ENCODE results near the gene NKD2.

The NKD2 gene

DNA sequence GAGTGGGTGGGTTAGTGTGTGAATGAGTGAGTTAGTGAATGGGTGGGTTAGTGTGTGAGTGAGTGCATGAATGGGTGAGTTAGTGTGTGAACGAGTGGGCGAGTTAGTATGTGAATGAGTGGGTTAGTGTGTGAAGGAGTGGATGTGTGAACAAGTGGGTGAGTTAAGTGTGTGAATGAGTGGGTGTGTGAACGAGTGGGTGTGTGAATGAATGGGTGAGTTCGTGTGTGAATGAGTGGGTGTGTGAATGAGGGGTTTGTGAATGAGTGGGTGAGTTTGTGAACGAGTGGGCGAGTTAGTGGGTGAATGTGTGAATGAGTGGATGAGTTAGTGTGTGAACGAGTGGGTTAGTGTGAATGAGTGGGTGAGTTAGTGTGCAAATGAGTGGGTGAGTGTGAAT is 34.0 kb downstream of the NKD2 start:
- DNase-seq (ENCODE audit: low spot score) = no peak

DNA sequence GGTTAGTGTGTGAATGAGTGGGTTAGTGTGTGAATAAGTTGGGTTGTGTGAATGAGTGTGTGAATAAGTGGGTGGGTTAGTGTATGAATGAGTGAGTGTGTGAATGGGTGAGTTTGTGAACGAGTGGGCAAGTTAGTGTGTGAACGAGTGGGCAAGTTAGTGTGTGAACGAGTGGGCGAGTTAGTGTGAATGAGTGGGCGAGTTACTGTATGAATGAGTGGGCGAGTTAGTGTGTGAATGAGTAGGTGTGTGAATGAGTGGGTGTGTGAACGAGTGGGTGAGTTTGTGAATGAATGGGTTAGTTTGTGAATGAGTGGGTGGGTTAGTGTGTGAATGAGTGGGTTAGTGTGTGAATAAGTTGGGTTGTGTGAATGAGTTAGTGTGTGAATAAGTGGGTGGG is 34.7 kb downstream of the NKD2 start:
- no peak for DNase-seq (ENCODE audit: low spot score)

- DNase-seq (ENCODE audit: low spot score) = no peak
These were observed 35.5 kb downstream of the NKD2 start for GRCh38 chr5:1044117-1044516.

DNA sequence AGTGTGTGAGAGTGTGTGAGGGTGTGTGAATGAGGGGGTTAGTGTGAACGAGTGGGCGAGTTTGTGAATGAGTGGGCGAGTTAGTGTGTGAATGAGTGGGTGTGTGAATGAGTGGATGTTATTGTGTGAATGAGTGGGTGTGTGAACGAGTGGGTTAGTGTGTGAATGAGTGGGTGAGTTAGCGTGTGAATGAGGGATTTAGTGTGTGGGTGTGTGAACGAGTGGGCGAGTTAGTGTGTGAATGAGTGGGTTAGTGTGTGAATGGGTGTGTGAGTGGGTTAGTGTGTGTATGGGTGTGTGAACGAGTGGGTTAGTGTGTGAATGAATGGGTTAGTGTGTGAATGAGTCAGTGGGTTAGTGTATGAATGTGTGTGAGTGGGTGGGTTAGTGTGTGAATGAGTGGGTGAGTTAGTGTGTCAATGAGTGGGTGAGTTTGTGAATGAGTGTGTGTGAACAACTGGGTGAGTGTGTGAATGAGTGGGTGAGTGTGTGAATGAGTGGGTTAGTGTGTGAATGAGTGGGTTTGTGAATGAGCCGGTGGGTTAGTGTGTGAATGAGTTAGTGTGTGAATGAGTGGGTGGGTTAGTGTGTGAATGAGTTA is 37.5 kb downstream of the NKD2 start:
- DNase-seq (ENCODE audit: low spot score) = no peak

- no peak for DNase-seq (ENCODE audit: low spot score)
These were observed 38.8 kb downstream of the NKD2 start for GRCh38 chr5:1047332-1047965.

GRCh38 chr5:1048162-1048721 is 39.6 kb downstream of the NKD2 start:
- DNase-seq (ENCODE audit: low spot score) = no peak

GRCh38 chr5:1048861-1049838 is 40.5 kb downstream of the NKD2 start:
- DNase-seq (ENCODE audit: low spot score) = no peak

DNA sequence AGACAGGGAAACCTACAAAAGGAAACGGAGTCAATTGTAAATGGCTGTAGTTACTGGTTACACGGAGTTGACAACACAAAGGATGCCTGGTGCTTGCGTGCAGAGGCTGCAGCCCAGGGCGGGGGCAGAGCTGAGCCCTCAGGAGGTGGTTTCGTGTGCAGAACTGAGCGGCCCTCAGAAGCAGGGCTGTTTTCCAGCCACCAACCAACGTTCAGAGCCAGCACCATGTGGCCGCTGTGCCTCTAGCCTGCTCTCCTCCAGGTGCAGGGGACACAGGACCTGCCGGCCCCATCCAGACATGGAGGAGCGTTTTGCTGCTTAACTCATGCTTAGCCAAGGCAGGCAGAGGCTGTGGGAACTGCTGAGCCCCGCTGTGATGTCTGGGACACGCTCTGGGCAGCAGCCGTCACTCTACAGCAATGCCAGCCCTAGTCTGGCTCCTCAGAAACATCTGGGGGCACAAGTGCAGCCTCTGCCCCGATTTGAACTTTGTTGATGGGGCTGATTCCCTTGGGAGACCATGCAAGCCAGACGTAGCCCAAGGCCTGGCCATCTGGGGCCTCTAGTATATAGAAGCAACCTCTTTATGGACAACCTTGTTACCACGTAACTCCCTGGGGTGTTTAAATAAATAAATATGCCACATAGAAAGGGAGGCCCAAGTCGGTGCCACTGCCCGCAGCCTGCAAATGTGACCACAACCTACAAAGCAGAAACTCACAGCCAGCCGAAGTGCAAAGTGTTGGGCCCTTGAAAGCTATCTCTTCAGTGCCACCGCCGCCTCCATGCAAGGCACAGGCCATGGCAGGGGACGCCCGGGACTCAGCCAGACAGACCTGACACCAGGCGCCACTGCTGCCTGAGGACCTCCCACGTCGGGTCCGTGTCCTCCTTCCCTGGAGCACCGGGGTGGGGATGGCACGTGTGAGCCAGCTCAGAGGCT is 42.1 kb downstream of the NKD2 start:
- no peak for DNase-seq (ENCODE audit: low spot score)

DNA sequence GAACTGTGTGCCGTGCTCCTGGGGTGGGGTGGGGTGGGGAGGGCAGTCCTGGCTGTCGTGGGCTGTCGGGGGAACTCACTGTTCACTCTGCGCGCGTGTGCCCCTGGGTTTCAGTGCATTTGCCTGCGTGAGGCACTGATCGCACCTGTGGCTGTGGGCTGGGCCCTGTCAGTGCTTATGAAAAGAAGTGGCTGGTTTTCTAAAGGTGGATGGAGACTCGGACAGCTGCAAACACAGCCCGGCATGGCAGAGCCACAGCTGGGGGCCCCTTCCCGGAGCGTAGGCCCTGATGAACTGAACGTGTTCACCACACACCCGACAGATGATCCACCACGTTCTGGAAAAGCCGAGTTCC is 42.7 kb downstream of the NKD2 start:
- DNase-seq (ENCODE audit: low spot score) = no peak

DNA sequence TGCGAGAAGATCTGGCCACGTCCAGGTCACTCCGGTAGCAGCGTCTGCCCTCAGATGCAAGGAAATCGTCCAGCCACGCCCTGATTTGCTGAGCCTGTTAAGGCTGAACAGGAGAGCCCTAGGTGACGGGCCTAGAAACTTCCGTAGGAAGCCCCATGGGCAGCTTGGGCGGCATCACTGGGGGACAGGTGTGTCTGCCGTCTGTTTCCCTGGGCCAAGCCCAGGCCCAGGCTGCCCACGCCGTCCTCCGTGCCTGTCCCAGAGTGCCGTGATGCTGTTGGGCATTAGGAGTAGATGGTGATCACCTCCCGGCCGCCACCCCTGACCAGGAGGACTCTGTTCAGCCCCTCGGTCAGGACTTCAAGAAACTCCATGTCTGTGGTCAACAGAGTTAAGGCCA is 43.5 kb downstream of the NKD2 start:
- DNase-seq (ENCODE audit: low spot score) = no peak

GRCh38 chr5:1052641-1053390 is 44.2 kb downstream of the NKD2 start:
- no peak for DNase-seq (ENCODE audit: low spot score)

- DNase-seq (ENCODE audit: low spot score) = no peak
These were observed 44.9 kb downstream of the NKD2 start for GRCh38 chr5:1053391-1054017.

DNA sequence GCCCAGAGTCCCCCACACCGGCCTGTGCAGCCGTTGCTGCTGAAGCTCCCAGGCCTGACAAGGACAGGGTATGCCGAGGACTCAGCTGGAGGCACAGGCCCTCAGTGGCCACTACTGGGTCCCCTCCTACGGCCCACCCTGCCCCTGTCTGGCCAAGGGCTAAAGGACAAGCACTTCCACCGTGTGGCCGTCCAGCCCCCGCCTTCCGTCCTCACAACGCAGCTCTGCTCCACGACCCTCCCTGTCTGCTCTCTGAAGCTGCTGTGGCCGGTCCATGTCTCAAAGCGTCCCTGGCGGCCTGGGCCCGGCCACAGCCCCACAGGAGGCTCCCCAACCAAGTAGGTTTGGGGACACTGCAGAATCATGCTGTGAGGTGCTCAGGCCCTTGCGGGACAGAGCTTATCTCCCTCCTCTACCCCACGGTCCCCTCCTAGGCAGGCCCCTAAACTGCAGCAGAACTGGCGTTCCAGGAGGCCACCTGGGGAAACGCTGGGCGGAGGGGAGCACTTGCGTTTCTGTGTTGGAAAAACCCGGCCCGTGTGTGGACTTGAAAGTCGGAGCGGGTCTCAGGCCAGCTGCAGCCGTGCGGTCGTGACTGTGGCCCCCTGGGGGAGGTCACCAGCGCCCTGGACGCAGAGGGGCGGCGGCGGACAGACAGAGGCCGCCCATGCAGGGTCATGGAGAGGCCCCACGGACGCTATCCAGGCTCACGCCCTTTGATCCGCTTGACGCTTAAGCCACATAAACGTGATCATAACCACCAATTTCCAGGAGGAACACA is 45.6 kb downstream of the NKD2 start:
- DNase-seq (ENCODE audit: low spot score) = no peak

DNA sequence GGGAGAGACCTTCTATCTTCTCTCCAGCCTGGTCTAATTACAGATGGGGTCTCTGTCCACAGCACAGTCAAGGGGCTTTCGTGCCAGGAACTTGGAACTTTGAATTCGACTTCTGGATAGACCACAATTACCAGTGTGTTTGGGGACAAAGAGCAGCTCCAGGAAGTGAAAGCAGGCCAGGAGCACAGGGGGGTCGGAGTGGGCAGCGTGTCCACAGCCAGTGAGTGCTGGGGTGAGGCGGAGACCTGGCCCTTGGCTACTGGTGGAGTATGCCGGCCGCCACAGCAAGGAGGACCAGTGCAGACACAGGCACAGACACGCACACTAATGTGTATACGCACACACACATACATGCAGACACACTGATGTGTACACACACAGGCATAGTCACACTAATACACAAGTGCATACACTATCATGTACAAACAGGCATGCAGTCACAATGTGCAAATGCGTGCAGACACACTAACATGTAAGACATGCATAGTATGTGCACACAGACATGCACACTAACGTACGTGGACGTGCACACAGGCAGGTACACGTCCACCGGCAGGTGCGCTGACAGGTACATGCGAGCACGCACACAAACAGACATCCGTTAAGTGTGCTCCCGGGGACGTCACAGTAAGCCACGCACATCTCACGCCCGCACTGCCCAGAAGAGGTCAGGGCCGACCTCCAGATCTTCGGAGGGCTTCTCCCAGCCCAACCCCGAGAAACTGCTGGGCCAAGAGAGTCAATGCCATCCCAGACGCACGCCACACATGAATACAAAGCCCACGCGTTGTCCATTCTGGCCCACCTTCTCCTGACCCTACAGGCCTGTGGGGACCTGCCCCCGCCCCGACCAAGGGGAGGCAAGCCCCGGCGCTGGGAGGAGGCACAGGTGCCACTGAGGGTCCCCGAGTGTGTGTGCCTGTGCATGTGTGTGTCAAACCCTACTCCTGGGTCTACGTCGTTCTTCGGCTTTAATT is 46.5 kb downstream of the NKD2 start:
- DNase-seq (ENCODE audit: low spot score) = no peak

GRCh38 chr5:1055896-1056610 is 47.5 kb downstream of the NKD2 start:
- DNase-seq (ENCODE audit: low spot score) = no peak

GRCh38 chr5:1056611-1057484 is 48.2 kb downstream of the NKD2 start:
- no peak for DNase-seq (ENCODE audit: low spot score)
